ENCODE results near the gene INSYN2B.

GRCh38 chr5:169958278-169958677 is 22.0 kb downstream of the INSYN2B start:
- TF ChIP-seq CTCF (IDR thresholded peaks at IDR 0.05 in 8 of 11, conservative IDR thresholded peaks at IDR 0.05 in 3 of 11) (no peak), POLR2A (IDR thresholded peaks at IDR 0.05) (no peak)

Data from spleen (tissue), 7 donors.